NB4 (cell line): ENCODE results near the gene TGFBR3.
A peak's percentile ranks its signal among the peaks of the same experiment; 100 is the strongest.

Experiments
- DNase-seq: peaks from one replicate; pipeline ENCODE4 v3.0.0; 2010; ENCODE audit warnings: low read depth
- H3K4me3 ChIP-seq: one replicate; pipeline ENCODE4 v1.5.1; 2011; ENCODE audit warnings: mild to moderate bottlenecking, low read depth, low read length, moderate library complexity
- MAX ChIP-seq: IDR thresholded peaks from 2 replicates; pipeline ENCODE4 v1.6.1; 2011; ENCODE audit warnings: low read depth, low read length
- MYC ChIP-seq: IDR thresholded peaks from 2 replicates; pipeline ENCODE4 v1.6.1; 2011; ENCODE audit warnings: low read depth, low read length
- POLR2A ChIP-seq: IDR thresholded peaks from 2 replicates; pipeline ENCODE4 v1.6.1; 2011; ENCODE audit warnings: mild to moderate bottlenecking; ENCODE audit not compliant: insufficient read length; ENCODE audit errors: extremely low read depth
- TF ChIP-seq, protein P1 (sequence below): IDR thresholded peaks from one replicate; pipeline ENCODE4 v1.5.1; 2012; ENCODE audit warnings: low read depth, low read length

The TGFBR3 gene

DNA sequence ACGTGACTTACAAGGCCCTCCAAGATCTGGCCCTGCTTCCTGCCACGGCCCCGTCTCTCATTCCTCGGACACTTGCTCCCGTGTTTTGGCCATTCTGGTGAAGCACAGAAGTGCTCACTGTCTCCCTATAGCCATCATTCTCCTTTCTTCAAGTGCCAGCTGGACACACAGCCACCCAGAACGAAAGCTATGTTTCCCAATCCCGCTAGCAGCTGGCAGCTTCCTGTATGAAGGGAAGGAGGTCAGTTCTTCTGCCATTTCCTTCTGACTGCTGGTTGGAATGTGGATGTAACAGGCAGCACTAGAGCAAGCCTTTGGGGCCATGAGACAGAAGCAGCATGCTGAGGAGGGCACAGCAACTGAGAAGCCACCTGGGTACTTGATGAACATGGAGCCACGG is 82.8 kb downstream of the TGFBR3 start:
- TF ChIP-seq MYC (no peak), MAX (no peak), POLR2A (no peak)
- TF ChIP-seq, protein P1, sequence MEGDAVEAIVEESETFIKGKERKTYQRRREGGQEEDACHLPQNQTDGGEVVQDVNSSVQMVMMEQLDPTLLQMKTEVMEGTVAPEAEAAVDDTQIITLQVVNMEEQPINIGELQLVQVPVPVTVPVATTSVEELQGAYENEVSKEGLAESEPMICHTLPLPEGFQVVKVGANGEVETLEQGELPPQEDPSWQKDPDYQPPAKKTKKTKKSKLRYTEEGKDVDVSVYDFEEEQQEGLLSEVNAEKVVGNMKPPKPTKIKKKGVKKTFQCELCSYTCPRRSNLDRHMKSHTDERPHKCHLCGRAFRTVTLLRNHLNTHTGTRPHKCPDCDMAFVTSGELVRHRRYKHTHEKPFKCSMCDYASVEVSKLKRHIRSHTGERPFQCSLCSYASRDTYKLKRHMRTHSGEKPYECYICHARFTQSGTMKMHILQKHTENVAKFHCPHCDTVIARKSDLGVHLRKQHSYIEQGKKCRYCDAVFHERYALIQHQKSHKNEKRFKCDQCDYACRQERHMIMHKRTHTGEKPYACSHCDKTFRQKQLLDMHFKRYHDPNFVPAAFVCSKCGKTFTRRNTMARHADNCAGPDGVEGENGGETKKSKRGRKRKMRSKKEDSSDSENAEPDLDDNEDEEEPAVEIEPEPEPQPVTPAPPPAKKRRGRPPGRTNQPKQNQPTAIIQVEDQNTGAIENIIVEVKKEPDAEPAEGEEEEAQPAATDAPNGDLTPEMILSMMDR, result no peak
- H3K4me3 ChIP-seq, result no peak overlapping the region
- DNase-seq, result peak; percentile 3

DNA sequence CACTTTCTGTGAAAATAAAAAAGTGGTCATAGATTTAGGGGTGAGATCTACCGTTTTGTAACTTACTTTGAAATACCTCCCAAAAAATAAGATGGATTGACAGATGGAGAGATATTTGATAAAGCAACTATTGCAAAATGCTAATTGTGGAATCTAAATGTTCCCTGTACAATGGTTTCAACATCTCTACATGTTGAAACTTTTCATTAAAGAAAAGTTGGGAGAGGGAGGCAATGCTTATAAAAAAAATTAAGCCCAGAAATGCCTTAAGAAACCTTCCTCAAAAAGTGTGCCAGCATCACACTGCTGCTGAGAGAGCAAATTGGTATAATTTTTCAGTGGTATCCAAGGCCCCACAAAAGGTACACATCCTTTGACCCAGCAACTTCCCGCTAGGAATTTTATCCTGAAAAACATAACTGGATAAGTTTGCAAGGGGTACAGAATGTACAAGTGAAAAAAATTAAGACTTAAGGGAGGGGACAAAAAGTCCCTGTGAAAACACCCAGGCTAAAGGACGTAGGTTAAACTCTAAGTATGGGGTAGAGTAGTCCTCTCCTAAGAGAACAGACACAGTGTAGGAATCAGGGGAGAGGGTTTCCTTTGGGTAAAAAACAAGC is 84.3 kb downstream of the TGFBR3 start:
- no peak overlapping the region for H3K4me3 ChIP-seq
- TF ChIP-seq POLR2A (no peak), MAX (no peak), MYC (no peak)
- TF ChIP-seq, protein P1, result no peak
- no peak for DNase-seq

- TF ChIP-seq MYC (no peak), POLR2A (no peak), MAX (no peak)
- TF ChIP-seq, protein P1, result no peak
- no peak for DNase-seq
- H3K4me3 ChIP-seq, result no peak overlapping the region
Observed at GRCh38 chr1:91799863-91800262, 86.1 kb downstream of the TGFBR3 start.

DNA sequence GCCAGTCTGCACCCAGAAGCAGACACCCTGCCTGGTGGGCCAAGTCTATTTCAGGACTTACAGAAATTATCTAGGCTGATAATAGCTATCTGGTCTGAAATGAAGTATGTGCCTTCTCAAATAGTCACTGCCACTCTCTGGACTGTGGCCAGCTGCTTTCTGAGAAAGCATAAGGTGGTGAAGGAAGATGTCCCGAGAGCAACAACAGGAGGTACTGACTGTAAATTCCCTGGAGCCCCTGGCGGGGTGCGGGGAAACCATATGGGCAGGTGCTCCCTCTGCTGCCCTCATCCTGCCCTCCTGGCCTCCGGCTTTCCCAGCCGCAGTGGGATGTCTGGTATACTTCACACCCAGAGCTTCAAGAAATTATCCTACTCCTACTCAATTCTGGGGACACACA is 86.8 kb downstream of the TGFBR3 start:
- DNase-seq, result no peak
- no peak overlapping the region for H3K4me3 ChIP-seq
- TF ChIP-seq, protein P1, result no peak
- no peak for TF ChIP-seq MAX
- TF ChIP-seq MYC, result no peak
- no peak for TF ChIP-seq POLR2A

GRCh38 chr1:91798740-91799139 is 87.2 kb downstream of the TGFBR3 start:
- DNase-seq, result no peak
- TF ChIP-seq, protein P1, result no peak
- TF ChIP-seq POLR2A, result no peak
- no peak for TF ChIP-seq MAX
- TF ChIP-seq MYC, result no peak

GRCh38 chr1:91798241-91798648 is 87.7 kb downstream of the TGFBR3 start:
- no peak overlapping the region for H3K4me3 ChIP-seq
- TF ChIP-seq MAX, result no peak
- no peak for DNase-seq

More at GRCh38 chr1:91798740-91799139, 87.2 kb downstream of the TGFBR3 start:
- no peak overlapping the region for H3K4me3 ChIP-seq
